ENCODE measurements around the gene FAM184B. TPM values are rescaled to one million over a fixed set of nuclear protein-coding genes. Genes with fewer than 3 reads are reported as not detected.

Gene FAM184B
- polyA plus RNA-seq, 2 of the 4 experiments (the other 2 are of a cell fraction): not detected

- no peaks in the 10 kb centered on the region for H3K4me1 ChIP-seq
- ATAC-seq (no peak), FAIRE-seq (no peak), DNase-seq (ENCODE audit: low read depth in 1 of 2, low spot score in 1 of 2) (no peak)
- H3K4me3 ChIP-seq: no peak overlapping the region
- CTCF ChIA-PET: interaction anchor here (1.0 to 2.2 kb wide), 4 partner anchors 10 to 249 kb away, joined by 3 to 9 read pairs (median 3); no protein-coding TSS in a partner anchor
- H3K27ac ChIP-seq: no peak overlapping the region
- no peak overlapping the region for H3K4me2 ChIP-seq
- TF ChIP-seq RAD21 (conservative IDR thresholded peaks at IDR 0.05 in 1 of 2, IDR thresholded peaks at IDR 0.05 in 1 of 2): no peak
- WGBS (ENCODE audit: missing lambda C conversion rate): 100% methylated on average over 1 of the region's 1 CpG
- H3K9me3 ChIP-seq: no peaks in the 10 kb centered on the region
- POLR2A ChIA-PET: no interaction called here
Observed at GRCh38 chr4:17797808-17798207, 16.4 kb upstream of the FAM184B start.

GRCh38 chr4:17794730-17795129, 13.3 kb upstream of the FAM184B start:
- Histone ChIP-seq H3K4me2 (no peak overlapping the region), H3K4me3 (no peak overlapping the region), H3K27ac (no peak overlapping the region), H3K9me3 (no peaks in the 10 kb centered on the region), H3K4me1 (no peaks in the 10 kb centered on the region)
- WGBS (ENCODE audit: missing lambda C conversion rate): 54% methylated on average over 1 of the region's 1 CpG
- no peak for DNase-seq (ENCODE audit: low read depth in 1 of 2, low spot score in 1 of 2)
- TF ChIP-seq BHLHE40 (IDR thresholded peaks at IDR 0.05; ENCODE audit: low read depth, low read length) (no peak), RFX5 (IDR thresholded peaks at IDR 0.05) (no peak), FOSL2 (IDR thresholded peaks at IDR 0.05) (no peak), FOSL2 (CRISPR knock-in tag; IDR thresholded peaks at IDR 0.05) (no peak), ZNF302 (CRISPR knock-in tag; IDR thresholded peaks at IDR 0.05) (no peak), EHF (CRISPR knock-in tag; IDR thresholded peaks at IDR 0.05) (no peak), NFE2L2 (conservative IDR thresholded peaks at IDR 0.05; ENCODE audit: low read length) (no peak), EP300 (IDR thresholded peaks at IDR 0.05) (no peak), JUNB (IDR thresholded peaks at IDR 0.05) (no peak), TFCP2L1 (CRISPR knock-in tag; IDR thresholded peaks at IDR 0.05) (no peak), POLR2AphosphoS2 (conservative IDR thresholded peaks at IDR 0.05; ENCODE audit: low read length) (no peak), CHD4 (IDR thresholded peaks at IDR 0.05; ENCODE audit: borderline replicate concordance) (no peak), E2F6 (IDR thresholded peaks at IDR 0.05; ENCODE audit: borderline replicate concordance, low read depth) (no peak), PHF8 (IDR thresholded peaks at IDR 0.05; ENCODE audit: borderline replicate concordance, low read depth) (no peak), PBX3 (IDR thresholded peaks at IDR 0.05) (no peak), EHMT2 (IDR thresholded peaks at IDR 0.05; ENCODE audit: low read depth) (no peak), CBX8 (IDR thresholded peaks at IDR 0.05) (no peak), NR3C1 (IDR thresholded peaks at IDR 0.05) (no peak), JUN (IDR thresholded peaks at IDR 0.05) (no peak), CTCF (IDR thresholded peaks at IDR 0.05) (no peak), HOXA7 (CRISPR knock-in tag; IDR thresholded peaks at IDR 0.05) (no peak)
- CTCF ChIA-PET: interaction anchor here (1.1 kb wide), 1 partner anchor 22 kb away, joined by 3 read pairs; no protein-coding TSS in a partner anchor
- FAIRE-seq: no peak
- POLR2A ChIA-PET: no interaction called here
- ATAC-seq: no peak

- no peak overlapping the region for H3K27ac ChIP-seq
- no peak for ATAC-seq
- 0 out of 3 replicates have a peak, but pooled peaks cover 8% of the 10 kb centered on the region for H3K4me1 ChIP-seq
- H3K4me2 ChIP-seq: no peak overlapping the region
- no peak overlapping the region for H3K4me3 ChIP-seq
- H3K9me3 ChIP-seq: no peaks in the 10 kb centered on the region
- CTCF ChIA-PET: interaction anchor here (1.1 kb wide), 1 partner anchor 13 kb away, joined by 3 read pairs; no protein-coding TSS in a partner anchor
- POLR2A ChIA-PET: no interaction called here
- no peak for FAIRE-seq
- DNase-seq (ENCODE audit: low read depth in 1 of 2, low spot score in 1 of 2): no peak
- TF ChIP-seq ESRRA (IDR thresholded peaks at IDR 0.05; ENCODE audit: borderline replicate concordance, low read length) (no peak), REST (IDR thresholded peaks at IDR 0.05) (no peak), HOXA7 (CRISPR knock-in tag; IDR thresholded peaks at IDR 0.05) (no peak), HEYL (CRISPR knock-in tag; IDR thresholded peaks at IDR 0.05) (no peak), RFX5 (IDR thresholded peaks at IDR 0.05) (no peak), SREBF2 (IDR thresholded peaks at IDR 0.05) (no peak), EP300 (IDR thresholded peaks at IDR 0.05) (no peak), EHF (CRISPR knock-in tag; IDR thresholded peaks at IDR 0.05) (no peak), RCOR1 (IDR thresholded peaks at IDR 0.05; ENCODE audit: low read depth, low read length) (no peak), FOXS1 (CRISPR knock-in tag; IDR thresholded peaks at IDR 0.05) (no peak), RNF2 (IDR thresholded peaks at IDR 0.05; ENCODE audit: borderline replicate concordance, low read depth) (no peak)
Observed at GRCh38 chr4:17788956-17789355, 7.5 kb upstream of the FAM184B start.
